ENCODE results near the gene LRRC8C.
"Not testable (repeated sequence)": the region's sequence is repeated elsewhere in the genome, so short reads cannot be mapped to it uniquely, and the experiment has no call there.

Gene LRRC8C

DNA sequence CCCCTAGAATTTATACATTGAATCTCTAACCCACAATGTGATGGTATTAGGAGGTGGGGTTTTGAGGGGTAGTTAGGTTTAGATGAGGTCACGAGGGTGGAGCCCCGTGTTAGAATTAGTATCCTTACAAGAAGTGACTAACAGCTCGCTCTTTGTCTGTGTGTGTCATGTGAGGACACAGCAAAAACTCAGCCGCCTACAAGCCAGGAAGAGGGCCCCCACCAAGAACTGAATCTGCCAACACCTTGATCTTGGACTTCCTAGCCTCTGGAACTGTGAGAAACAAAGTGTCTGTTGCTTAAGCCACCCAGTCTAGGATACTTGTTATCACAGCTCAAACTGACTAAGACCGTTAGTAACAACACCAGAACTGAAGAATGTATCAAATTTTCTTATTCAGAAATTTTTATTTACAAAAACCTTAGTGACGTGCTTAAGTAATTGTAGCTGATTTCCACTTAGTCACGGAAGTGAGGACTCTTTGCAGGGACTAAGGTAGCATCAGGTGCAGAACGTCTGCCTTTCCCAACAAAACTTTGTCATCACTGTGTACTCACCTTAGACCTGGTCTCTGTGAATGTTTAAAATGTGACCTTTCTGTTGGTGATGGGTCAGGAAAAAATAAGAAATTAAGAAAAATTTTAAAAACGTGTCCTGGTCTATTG is 24.5 kb upstream of the LRRC8C start:
- no peak for DNase-seq

- DNase-seq = no peak
Observed at GRCh38 chr1:89608984-89609725, 23.8 kb upstream of the LRRC8C start.

DNA sequence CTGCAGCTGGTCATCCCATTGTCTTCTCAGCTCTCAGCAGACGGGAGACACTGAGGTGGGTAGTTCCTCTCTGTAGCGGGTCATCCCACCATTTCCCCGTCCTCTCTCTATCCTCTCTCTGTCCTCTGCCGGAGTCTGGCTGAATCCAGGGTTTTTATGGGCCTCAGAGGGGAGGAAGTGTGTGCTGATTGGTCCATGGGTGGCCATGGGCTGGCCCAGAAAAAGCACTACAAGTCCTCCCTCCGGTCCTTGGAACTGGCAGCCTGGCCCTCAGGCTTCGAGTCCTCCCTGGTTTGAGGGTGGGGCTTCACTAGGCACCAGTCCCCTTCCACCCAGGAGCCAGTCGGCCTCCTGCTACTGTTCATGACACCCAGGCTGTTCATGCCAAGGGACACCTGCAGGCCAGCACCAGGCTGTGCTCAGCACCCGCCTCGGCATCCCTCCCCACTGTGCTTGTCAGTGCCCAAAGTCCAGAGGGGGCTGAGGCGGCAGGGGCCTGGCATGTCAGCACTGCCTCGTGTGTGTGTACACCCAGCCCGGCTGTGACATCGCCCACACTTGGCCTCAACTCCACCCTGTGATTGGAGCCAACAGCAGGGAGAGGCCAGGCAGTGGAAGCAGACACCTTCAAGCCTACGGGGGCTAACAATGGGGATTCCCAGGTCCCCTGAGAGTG is 23.0 kb upstream of the LRRC8C start:
- no peak for DNase-seq

DNA sequence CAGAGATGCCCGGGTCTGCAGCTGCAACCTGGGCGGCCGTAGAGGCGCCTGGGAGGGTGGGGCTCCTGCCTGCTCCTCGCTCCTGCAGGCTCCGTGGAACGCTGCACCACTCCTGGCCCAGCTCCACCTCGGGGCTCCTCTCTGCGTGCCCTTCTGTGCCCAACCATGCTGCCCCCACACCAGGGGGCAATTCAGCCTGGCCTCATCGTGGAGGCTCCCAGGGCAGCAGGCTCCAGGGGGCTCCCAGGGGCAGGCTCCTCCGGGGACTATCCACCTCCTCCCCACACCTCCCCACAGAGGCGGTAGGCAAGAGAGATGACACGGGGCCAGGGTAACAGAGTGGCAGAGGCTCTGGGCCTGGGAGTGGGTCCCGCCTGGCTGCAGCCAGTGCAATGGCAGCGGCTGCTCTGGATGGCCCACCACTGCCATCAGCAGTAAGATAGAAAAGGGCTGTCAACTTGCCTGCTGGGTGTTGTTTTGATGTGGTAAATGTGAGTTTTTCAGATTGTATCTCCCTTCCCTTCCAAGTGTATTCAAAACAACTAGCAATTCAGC is 22.4 kb upstream of the LRRC8C start:
- no peak for DNase-seq

- no peak for DNase-seq
Observed at GRCh38 chr1:89611721-89612120, 21.2 kb upstream of the LRRC8C start.

DNA sequence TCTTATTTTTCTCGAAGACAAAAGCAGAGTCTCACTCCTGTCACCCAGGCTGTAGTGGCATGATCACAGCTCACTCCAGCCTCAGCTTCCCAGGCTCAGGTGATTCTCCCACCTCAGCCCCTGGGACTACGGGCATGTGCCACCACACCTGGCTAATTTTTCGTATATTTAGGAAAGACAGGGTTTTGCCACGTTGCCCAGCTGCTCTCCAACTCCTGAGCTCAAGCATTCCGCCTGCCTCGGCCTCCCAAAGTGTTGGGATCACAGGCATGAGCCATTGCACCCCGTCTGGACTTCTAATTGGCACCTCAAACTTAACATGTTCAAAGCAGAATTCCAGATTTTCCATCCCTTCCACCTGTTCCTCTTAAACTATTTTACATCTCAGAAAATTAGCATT is 19.0 kb upstream of the LRRC8C start:
- no peak for DNase-seq

DNA sequence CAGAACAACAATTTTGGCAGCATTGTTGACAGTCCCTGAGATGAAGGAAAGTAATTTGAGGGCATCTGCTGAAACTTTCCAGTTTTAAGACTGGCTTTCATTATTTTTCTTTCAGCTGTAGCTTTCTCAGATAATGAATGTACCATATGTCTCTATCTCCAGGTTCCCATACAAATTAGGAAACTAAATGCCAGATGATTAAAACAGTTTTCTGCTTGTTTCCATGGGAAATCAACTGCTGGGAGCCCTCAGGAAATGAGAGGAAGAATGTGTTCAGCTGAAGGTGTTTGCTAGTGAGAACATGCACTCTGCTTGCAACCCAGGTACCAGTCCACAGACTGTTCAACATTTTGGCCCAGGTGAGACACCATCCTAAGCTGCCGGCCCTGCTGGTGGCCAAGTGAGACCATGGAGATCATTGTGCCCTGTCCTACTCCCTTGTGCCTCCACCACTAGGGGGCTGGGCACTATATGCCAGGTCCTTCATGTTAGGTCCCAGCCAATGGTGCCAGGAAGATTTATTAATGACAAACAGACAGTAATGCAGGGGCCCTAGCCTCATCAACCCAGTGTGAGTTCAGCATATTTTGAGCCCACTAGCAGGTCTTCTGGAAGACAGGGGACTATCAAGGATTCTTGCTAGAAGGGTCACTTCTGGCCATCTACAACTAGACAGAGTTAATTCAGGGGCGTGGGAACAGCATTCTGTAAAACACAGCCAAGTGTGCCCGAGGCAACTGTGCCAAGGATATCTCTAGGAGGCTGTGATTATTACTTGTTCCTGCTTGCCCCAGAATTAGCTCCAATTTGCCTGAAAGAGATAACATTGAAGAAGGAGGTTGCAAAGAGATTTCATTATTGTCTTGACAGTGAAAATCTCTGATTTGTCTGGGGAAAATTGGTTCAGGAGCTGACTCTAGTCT is 17.0 kb upstream of the LRRC8C start:
- no peak for DNase-seq

- DNase-seq = no peak
Observed at GRCh38 chr1:89616844-89617627, 15.9 kb upstream of the LRRC8C start.

GRCh38 chr1:89620664-89621063 is 12.3 kb upstream of the LRRC8C start:
- DNase-seq = no peak

GRCh38 chr1:89622895-89623294 is 10.0 kb upstream of the LRRC8C start:
- DNase-seq = no peak

- no peak for DNase-seq
Observed at GRCh38 chr1:89624314-89624713, 8.6 kb upstream of the LRRC8C start.

- no peak for DNase-seq
Observed at GRCh38 chr1:89624715-89625323, 8.1 kb upstream of the LRRC8C start.

- no peak for DNase-seq
Observed at GRCh38 chr1:89627596-89627962, 5.3 kb upstream of the LRRC8C start.

- no peak for DNase-seq
Observed at GRCh38 chr1:89629146-89629545, 3.8 kb upstream of the LRRC8C start.

GRCh38 chr1:89629600-89629999 is 3.3 kb upstream of the LRRC8C start:
- DNase-seq = not testable (repeated sequence)

DNA sequence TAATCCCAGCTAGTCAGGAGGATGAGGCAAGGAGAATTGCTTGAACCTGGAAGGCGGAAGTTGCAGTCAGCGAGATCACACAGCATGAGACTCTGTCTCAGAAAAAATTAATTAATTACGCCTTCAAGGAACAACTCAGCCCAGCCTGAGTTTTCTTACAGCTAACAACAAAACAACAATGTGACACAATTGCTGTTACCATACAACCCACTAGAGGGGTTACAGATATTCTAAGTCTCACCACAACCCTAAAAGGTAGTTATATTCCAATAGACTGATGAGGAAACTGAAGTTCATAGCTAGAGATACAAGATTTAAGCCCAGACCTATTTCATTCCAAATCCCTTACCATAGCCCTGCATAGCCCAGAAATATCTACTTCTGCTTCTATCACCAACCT is 2.9 kb upstream of the LRRC8C start:
- DNase-seq = no peak

DNA sequence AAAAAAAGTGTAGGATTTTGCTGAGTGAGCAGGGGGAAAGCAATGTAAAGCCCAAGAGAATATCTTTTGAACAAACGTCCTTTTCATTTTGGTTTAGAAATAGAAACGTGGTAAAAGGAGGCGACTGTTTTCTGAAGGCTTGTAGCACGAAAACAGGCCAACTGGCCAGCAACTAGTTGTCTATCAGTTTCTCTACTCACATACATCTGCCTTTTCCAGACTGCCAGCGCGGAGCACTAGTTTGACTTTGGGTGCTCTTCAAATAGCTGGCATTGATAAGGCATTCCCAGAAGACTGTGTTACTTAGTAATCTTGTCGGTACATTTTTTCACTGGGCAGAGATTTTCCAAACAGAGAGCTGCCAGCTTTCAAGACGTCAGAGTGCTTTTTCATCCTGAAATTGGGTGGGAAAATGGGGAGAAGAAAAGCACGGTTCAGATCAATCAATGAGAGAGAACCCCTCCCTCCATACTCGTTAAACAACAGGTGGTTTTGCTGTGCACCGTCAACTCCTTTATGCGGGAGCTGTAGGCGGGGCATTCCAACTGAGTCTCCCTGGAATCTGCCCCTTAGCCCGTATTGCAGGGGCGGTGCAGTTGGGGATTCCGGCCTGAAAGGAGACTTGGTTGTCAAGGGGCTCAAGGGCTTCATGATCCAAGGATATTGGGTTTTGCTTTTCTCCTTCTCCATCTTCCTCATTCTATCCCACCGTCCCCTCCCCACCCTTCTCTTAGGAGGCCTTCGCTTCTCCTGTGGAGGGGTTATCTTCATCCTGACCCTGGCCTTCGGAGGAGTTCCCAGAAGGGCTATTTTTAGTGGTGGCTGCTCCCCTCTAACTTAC is 884 bp upstream of the LRRC8C start:
- DNase-seq = no peak

GRCh38 chr1:89633248-89633799 is 404 bp downstream of the LRRC8C start:
- peak; percentile 40 for DNase-seq

DNA sequence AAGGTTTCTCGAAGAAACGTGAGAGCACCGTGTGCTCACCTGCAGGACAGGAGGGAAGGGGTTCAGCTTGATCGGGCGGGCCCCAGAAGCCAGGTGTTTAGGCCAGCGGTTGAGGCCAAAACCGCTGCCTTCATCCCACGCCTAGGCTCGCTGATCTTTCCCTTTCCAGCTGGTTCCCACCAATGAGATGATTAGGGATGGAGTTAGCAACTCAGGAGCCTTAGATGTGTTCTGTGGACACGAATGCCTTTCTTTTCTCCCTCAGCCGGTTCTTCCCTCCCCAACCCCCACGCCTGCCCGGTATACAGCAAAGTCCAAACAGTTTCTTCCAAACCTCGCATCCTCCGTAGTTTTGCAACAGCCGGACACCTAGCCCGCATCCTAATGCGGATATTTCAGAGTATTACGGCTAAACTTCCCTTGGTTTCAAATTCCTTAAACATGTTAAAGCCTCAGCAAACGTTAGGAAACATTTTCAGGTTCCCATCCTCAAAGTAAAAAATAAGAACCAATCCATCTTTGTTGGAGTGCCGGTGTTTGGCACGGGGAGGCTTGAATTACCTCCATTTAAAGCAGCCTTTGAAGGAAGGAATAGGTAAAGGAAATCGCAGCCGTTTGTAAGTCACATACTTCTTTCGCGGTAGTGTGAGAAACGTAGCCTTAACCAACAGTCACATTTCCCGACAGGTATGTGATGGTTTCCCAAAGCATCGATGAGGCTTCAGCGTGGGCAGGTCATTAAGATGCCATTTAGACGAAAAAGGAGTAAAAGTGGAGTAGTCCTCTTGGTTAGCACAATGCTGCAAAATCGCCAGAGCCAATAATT is 1.1 kb downstream of the LRRC8C start:
- DNase-seq = peak; percentile 20
